Measurements from ENCODE around the gene EEPD1. TPM values are rescaled to one million over a fixed set of nuclear protein-coding genes. Genes with fewer than 3 reads are reported as not detected.

EEPD1 gene
- total and polyA plus RNA-seq, 3 donors from 2014 or later, result 10.2 to 11.8 (median 10.9) TPM

GRCh38 chr7:36276428-36277248 is 123.6 kb downstream of the EEPD1 start:
- no peak for TF ChIP-seq POLR2A (IDR thresholded peaks at IDR 0.05)
- TF ChIP-seq, protein P1, sequence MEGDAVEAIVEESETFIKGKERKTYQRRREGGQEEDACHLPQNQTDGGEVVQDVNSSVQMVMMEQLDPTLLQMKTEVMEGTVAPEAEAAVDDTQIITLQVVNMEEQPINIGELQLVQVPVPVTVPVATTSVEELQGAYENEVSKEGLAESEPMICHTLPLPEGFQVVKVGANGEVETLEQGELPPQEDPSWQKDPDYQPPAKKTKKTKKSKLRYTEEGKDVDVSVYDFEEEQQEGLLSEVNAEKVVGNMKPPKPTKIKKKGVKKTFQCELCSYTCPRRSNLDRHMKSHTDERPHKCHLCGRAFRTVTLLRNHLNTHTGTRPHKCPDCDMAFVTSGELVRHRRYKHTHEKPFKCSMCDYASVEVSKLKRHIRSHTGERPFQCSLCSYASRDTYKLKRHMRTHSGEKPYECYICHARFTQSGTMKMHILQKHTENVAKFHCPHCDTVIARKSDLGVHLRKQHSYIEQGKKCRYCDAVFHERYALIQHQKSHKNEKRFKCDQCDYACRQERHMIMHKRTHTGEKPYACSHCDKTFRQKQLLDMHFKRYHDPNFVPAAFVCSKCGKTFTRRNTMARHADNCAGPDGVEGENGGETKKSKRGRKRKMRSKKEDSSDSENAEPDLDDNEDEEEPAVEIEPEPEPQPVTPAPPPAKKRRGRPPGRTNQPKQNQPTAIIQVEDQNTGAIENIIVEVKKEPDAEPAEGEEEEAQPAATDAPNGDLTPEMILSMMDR (IDR thresholded peaks at IDR 0.05), result no peak
- H3K9me3 ChIP-seq, result no peaks in the 10 kb centered on the region
- no peaks in the 10 kb centered on the region for H3K27me3 ChIP-seq
- H3K27ac ChIP-seq, result peak overlapping the region in 1 of 2 donors; percentile 27
- no peaks in the 10 kb centered on the region for H3K36me3 ChIP-seq (ENCODE audit: low read depth, missing control alignments)
- 62 to 65% methylated on average over 7 of the region's 7 CpGs for WGBS, 2 donors
- no peak for DNase-seq
- peaks cover 11% of the 10 kb centered on the region for H3K4me1 ChIP-seq
- H3K4me3 ChIP-seq, result no peak overlapping the region
- intact Hi-C loops (cut with DNase I; ENCODE audit: low total_unique reads), result no loop called here

DNA sequence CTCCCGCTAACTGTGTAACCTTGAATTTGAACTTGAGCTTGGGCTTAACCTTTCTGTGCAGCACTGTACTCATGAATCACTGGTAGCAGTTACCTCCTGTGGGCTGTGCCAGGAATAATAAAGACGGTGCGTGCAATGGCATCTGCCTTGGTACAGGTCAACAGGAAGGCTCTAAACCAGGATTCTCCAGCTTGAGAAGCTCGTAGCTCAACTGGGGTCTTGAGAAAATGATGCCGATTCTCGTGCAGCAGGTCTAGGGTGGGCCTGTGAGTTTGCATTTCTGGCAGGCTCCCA is 124.1 kb downstream of the EEPD1 start:
- Histone ChIP-seq H3K27ac (peak overlapping the region in 1 of 2 donors; percentile 27), H3K9me3 (no peaks in the 10 kb centered on the region), H3K36me3 (ENCODE audit: low read depth, missing control alignments) (no peaks in the 10 kb centered on the region), H3K4me3 (no peak overlapping the region), H3K27me3 (no peaks in the 10 kb centered on the region), H3K4me1 (peaks cover 11% of the 10 kb centered on the region)
- TF ChIP-seq, protein P1 (IDR thresholded peaks at IDR 0.05), result no peak
- no peak for TF ChIP-seq POLR2A (IDR thresholded peaks at IDR 0.05)
- WGBS, 2 donors, result 58 to 83% methylated on average over 4 to 6 of the region's 6 CpGs
- intact Hi-C loops (cut with DNase I; ENCODE audit: low total_unique reads), result no loop called here
- DNase-seq, result no peak

- TF ChIP-seq POLR2A (IDR thresholded peaks at IDR 0.05), result no peak
- TF ChIP-seq, protein P1 (IDR thresholded peaks at IDR 0.05), result no peak
- Histone ChIP-seq H3K36me3 (ENCODE audit: low read depth, missing control alignments) (no peaks in the 10 kb centered on the region), H3K9me3 (no peaks in the 10 kb centered on the region), H3K4me3 (no peak overlapping the region), H3K4me1 (peaks cover 11% of the 10 kb centered on the region), H3K27ac (no peak overlapping the region), H3K27me3 (no peaks in the 10 kb centered on the region)
- WGBS, 2 donors, result 82 to 83% methylated on average over 7 of the region's 7 CpGs
- intact Hi-C loops (cut with DNase I; ENCODE audit: low total_unique reads), result no loop called here
- no peak for DNase-seq
Measured at GRCh38 chr7:36278069-36278619, 125.1 kb downstream of the EEPD1 start.

DNA sequence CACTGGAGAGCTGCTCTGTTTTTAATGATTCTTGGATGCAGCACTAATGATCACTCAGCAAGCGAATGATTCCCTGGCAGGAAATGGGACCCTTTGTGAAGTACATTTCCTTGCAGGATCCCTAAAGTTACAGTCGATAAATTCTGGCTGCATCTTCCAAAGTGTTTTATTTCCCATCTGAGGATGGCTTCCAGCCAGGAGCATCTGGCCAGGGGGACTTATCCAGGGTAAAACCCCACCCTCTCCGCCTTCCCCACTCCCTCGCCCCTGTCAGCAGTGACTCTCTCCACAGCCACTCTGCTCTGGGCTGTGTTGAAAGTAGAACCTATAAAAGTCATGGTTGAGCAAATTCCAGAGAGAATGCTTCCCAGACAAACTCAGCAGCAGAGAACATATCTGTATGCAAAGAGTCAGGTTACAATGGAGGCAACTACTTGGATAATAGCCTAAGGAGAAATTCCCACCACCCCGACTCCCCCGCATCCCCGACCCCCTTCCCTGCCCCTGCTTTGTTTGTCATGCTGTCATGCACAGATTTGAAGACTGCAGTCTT is 125.6 kb downstream of the EEPD1 start:
- no peak overlapping the region for H3K27ac ChIP-seq
- H3K36me3 ChIP-seq (ENCODE audit: low read depth, missing control alignments), result no peaks in the 10 kb centered on the region
- TF ChIP-seq, protein P1 (IDR thresholded peaks at IDR 0.05), result no peak
- H3K9me3 ChIP-seq, result no peaks in the 10 kb centered on the region
- DNase-seq, result no peak
- intact Hi-C loops (cut with DNase I; ENCODE audit: low total_unique reads), result no loop called here
- H3K27me3 ChIP-seq, result no peaks in the 10 kb centered on the region
- peaks cover 11% of the 10 kb centered on the region for H3K4me1 ChIP-seq
- H3K4me3 ChIP-seq, result no peak overlapping the region
- WGBS, 2 donors, result 45 to 62% methylated on average over 7 of the region's 7 CpGs
